Esophagus mucosa (tissue), 1 donor: ENCODE measurements around the gene DMBT1. TPM values are rescaled to one million over a fixed set of nuclear protein-coding genes. Genes with fewer than 3 reads are reported as not detected.

Source experiments
- ATAC-seq: fragments of 200-7000 bp; cut with Tn5 transposase; one replicate; pipeline ENCODE4 v1.9.1; 2020
- total RNA-seq: library from RNA; stranded (reverse); gene quantifications from one replicate; pipeline ENCODE4 v1.2.4, GENCODE V29; 2023
- donor health status: DM: yes; HTN: yes; CAD: no.

The DMBT1 gene
- total RNA-seq, 1 donor from 2014 or later: 1.6 TPM

DNA sequence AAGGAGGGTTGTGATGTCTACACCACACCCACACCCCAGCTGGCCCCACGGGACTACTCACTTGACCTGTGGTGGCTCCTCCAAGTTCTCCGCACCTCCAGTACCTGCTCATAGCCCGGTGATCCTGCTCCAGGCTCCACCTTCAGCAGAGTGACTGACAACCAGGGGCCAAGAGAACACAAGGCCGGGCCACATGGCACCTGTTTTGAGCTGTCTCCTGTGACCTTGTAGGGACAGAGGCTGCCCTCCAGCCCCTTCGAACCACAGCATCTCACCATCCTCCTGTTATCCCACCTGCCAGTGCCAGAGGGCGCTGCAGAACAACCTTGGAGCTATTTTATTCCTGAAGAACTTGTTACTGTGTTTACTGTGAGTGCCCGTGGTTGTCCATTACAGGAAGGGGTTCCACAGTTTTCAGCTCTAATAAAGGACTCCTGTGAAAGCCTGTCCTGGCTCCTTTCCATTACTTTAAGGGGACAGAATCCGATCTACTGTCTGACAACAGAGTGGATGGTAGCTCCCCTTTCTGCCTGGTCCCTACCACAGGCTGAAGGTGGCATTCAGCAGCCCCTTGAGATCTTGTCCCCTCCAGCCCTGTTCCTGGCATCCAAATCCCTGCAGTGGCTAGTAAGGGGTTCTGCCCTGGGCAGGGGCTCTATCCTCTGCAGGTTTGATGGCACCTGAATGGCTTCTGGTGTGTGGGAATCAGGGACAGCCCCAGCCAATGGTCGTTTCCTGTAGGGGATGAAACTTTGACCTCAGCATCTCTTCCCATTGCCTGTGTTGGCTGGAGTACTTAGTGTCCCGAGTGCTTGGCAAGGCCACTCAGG, 88.3 kb downstream of the DMBT1 start:
- peak; percentile 51 for ATAC-seq

- ATAC-seq: no peak
Measured at GRCh38 chr10:122649903-122650302, 89.3 kb downstream of the DMBT1 start.

DNA sequence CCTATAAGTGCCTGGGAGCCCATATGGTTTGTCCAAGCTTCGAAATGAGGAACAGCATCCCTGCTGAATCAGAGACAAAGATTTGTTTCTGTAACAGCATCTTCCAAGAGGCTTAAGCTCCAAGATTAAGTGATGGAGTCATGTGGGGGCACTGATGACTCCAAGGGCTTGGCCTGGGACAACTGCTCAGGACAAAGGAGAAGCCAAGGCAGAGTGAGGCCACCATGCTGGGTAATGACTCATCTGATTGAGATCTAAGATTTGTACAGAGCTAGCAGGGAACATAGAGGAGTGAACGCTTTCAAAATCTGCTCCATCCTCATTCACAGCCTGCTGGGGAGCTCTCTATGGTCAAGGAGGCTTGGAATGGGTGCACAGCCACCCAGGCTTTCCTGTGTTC, 89.8 kb downstream of the DMBT1 start:
- ATAC-seq: no peak

DNA sequence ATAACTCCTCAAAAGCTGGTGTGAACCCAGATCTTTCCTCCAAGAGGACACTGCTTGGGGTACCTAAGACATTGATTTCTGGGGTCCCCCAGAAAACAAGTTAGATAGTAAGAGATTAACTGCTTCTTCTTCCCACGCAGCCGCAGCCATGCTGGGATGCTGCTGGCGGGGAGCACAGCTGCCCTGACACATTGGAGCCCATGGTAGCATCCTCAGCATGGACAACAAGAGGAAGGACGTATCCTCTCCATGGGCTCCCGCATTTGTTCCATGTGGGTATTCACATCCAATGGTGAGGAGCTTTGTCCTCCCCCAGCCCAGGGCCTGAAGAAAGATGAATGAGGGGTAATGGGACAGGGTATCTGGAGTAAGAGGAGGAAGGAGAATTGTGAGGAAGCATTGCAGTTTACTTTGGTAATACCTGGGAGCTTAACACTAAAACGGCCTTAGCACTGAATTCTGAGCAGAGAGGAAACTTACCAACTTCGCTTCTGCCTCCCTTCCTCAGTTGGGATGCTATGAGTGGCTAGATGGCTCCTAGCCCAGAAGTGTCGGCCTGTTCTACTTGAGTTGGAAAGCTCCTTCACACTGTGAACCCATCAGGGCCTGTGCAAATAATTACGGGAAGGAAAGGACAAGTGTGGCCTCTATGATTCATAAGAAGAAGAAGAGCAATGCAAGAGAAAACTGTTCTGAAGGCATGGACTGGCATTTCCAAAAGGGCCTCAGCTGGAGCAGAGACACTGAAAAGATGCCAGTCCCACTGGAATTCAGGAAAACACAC, 95.2 kb downstream of the DMBT1 start:
- no peak for ATAC-seq

- ATAC-seq: no peak
Measured at GRCh38 chr10:122656308-122656705, 95.8 kb downstream of the DMBT1 start.

- no peak for ATAC-seq
Measured at GRCh38 chr10:122656741-122657140, 96.2 kb downstream of the DMBT1 start.

- no peak for ATAC-seq
Measured at GRCh38 chr10:122657255-122657654, 96.7 kb downstream of the DMBT1 start.

DNA sequence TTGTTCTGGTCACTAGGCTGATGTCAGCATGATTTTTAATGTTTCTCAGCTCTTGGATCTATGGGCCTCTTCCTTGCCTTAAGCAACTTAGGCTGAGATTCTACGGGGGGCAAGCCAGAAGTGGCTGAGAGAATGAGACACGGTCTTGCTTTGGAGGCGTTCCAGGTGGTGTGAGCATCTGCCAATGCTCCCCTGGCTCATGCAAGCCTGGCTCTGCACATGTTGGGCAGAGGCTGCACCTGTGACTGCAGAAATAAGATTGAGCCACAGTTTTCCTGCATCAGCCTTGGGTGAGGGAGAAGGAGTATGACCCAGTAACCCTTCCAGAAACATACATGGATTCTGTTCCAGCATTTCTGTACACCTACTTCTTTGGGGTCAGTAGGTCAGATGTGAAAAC, 97.2 kb downstream of the DMBT1 start:
- no peak for ATAC-seq

DNA sequence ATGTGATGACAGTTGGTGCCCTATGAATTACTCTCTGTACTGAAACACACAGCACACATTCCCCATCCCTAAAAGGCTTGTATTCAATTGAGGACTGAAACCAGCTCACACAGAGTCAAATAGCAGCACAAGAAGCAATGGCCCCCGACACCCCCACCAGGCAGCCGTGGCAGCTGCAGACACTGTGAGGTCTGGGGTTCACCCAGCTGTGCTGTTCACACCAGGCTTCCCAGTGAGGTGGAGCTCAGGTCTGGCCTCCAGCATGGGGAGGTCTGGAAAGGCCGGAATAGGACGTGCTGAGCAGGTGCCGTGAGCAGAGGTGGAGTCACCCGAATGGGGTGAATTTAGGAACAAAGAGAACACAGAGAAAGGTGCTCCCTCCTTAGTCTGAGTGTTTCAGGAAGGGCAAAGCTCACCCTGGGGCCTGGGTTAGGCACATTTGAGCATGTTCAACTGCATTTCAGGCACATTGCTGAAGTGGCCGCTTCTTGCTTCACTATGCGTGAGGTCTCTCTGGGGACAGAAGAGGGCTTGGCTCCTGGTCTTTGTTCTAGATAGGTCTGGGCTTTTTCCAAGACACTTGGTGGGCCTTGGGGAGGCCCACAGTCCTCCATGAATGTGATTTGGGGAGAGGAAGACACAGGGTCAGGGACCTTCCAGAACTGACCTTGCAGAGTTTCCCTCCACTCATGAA, 97.9 kb downstream of the DMBT1 start:
- peak; percentile 49 for ATAC-seq

- ATAC-seq: no peak
Measured at GRCh38 chr10:122659126-122659525, 98.6 kb downstream of the DMBT1 start.

- ATAC-seq: no peak
Measured at GRCh38 chr10:122659651-122660050, 99.1 kb downstream of the DMBT1 start.

- ATAC-seq: no peak
Measured at GRCh38 chr10:122660696-122661095, 100.1 kb downstream of the DMBT1 start.

GRCh38 chr10:122662231-122662630, 101.7 kb downstream of the DMBT1 start:
- ATAC-seq: no peak

- ATAC-seq: no peak
Measured at GRCh38 chr10:122663516-122664130, 103.1 kb downstream of the DMBT1 start.

DNA sequence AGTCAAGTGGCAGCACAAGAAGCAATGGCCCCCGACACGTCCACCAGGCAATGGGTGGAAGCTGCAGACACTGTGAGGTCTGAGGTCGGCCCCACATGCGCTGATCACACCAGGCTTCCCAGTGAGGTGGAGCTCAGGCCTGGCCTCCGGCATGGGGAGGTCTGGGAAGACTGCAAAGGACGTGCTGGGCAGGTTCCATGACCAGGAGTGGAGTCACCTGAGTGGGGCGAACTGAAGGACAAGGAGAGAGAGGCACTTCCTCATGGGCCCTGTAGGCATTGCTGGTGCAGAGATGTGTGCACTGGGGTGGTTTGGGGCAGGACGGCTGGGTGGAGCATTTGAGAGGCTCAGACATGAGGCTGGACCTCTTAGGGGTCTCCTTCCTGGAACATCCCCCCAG, 103.9 kb downstream of the DMBT1 start:
- ATAC-seq: no peak

DNA sequence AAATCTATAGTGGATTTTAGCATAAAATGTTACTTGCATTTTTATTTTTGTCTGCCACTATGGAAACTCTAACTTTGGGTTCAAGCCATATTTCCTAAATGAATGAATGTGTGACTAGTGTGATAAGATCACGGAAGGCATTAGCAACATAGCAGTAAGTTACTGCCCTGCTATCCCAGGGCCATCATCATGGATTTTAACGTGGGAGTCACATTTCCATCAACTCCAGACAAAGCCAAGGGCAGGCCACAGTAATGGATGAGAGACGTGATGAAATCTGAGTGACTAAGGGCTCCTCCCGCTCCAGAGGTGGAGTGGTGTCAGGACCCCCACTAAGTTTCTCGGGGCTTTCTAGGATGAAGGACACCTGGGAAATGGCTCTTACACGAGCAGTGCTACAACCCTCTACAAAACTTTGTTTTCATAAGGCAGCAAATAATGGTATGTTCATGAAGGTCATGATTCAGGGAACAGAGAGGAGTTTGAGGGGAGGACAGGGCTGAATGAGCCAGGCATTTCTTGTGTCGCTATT, 104.8 kb downstream of the DMBT1 start:
- no peak for ATAC-seq

- ATAC-seq: no peak
Measured at GRCh38 chr10:122665946-122666345, 105.4 kb downstream of the DMBT1 start.

- ATAC-seq: no peak
Measured at GRCh38 chr10:122669045-122669444, 108.5 kb downstream of the DMBT1 start.

DNA sequence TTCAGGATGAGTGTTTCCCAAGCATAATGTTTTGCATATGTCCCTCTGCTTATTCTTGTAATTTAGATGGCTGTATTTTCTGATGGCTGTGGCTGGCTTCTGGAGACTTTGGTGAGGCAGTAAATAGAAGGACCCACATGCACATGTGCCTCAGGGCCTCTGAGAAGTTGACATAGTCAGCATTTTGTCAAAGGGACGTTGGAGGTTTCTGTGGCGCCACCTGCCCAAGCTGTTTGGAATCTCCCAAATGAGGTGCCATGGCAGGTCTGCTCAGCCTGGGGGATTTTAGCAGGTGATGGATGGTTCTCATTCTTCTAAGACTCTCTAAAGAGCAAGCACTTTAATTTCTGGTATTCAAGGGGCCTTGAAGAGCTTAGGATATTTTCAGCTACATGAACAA, 109.3 kb downstream of the DMBT1 start:
- ATAC-seq: no peak

DNA sequence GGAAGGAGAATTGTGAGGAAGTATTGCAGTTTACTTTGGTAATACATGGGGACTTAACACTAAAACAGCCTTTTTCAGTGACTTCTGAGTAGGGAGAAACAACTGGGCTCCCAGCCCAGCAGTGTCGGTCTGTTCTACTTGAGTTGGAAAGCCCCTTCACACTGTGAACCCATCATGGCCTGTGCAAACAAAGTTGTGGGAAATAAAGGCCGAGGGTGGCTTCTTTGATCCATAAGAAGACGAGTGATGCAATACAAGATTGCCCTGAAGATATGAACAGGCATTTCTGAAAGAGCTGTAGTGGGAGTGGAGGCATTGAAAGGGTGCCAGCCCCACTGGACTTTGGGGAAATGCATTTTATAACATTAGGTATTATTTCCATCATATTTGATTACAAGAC, 110.8 kb downstream of the DMBT1 start:
- no peak for ATAC-seq

DNA sequence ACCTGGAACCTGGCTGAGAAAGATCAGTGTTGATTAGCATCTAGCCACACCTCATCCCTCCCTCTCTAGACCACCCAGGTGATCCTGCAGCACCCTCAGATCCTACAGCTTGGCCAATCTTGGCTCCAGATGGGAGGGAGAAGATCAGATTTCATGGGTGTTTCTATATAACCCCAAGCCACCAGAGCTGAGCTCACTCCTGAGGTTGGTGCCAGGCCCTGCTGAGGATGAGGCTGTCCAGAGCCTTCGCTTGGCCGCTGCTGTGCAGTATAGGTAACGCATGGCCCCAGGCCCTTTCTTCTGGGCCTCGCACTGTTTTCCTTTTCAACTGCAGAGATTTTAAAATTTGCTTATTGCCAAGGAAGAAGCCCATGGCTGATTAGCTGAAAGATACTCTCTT, 112.1 kb downstream of the DMBT1 start:
- no peak for ATAC-seq

GRCh38 chr10:122673269-122673668, 112.7 kb downstream of the DMBT1 start:
- ATAC-seq: no peak

DNA sequence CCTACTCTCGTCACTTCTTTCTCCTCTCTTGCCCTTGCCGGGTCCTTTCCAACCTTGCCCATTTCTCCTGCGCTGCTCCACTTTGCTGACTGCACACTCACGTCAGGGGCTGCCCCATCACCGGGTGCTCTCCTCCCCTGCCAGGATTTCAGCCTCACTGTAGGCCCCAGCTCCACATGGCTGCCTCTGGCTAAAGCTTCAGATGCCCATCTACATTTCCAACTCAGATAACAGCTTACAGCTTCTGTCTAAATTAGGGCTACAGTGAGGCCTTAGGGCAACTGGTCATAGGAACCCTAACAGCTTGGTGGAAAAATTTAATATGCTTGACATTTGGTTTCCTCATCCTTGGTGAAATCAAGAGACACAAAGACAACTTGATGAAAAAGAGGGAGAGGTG, 113.2 kb downstream of the DMBT1 start:
- ATAC-seq: no peak
